Right atrium auricular region (tissue), 2 donors: ENCODE measurements around the gene CFH. TPM values are rescaled to one million over a fixed set of nuclear protein-coding genes. Genes with fewer than 3 reads are reported as not detected.
"Not testable (repeated sequence)": the region's sequence is repeated elsewhere in the genome, so short reads cannot be mapped to it uniquely, and the experiment has no call there.

Experiments used
- DNase-seq: peaks from one replicate; pipeline ENCODE4 v3.0.0-alpha.2; 2019; ENCODE audit warnings: low spot score
- H3K27ac ChIP-seq, 2 donors: fragments of 200-600 bp; sonication (generic); 1 replicate in 1 of 2; 2 replicates in 1 of 2; pipeline ENCODE4 v1.5.1; 2016 to 2019
- H3K27me3 ChIP-seq, 2 donors: fragments of 200-600 bp; sonication (generic); one replicate each; pipeline versions ENCODE4 v1.5.1 to v1.6.0; 2017 to 2019
- H3K36me3 ChIP-seq: fragments of 200-600 bp; sonication (generic); one replicate; pipeline ENCODE4 v1.5.1; 2016
- H3K4me1 ChIP-seq, 2 donors: fragments of 200-600 bp; sonication (generic); one replicate each; pipeline versions ENCODE4 v1.5.1 to v1.6.0; 2017 to 2019
- H3K4me3 ChIP-seq, 2 donors: fragments of 200-600 bp; sonication (generic); 1 replicate in 1 of 2; 2 replicates in 1 of 2; pipeline ENCODE4 v1.5.1; 2017 to 2019; ENCODE audit warnings: mild to moderate bottlenecking in 1 of 2, moderate library complexity in 1 of 2
- H3K9me3 ChIP-seq, 2 donors: fragments of 200-600 bp; sonication (generic); one replicate each; pipeline ENCODE4 v1.5.1; 2019
- CTCF ChIP-seq, 2 donors: fragments of 200-600 bp; sonication (generic); IDR thresholded peaks; one replicate each; pipeline ENCODE4 v1.5.1; 2019; ENCODE audit warnings: antibody characterized with exemption in 2 of 2
- total RNA-seq, 2 donors: library from RNA; depleted of rRNA; stranded (reverse); fragments of >200 nt; gene quantifications; one replicate each; pipeline ENCODE4 v1.1.0, GENCODE V29; 2016

CFH gene
- total RNA-seq, 2 donors from 2014 or later: 88.1 to 271 TPM

- Histone ChIP-seq H3K9me3 (peaks cover 0 to 5% of the 10 kb centered on the region in 2 donors), H3K36me3 (peaks cover 22% of the 10 kb centered on the region), H3K27me3 (no peaks in the 10 kb centered on the region), H3K27ac (no peak overlapping the region), H3K4me3 (no peak overlapping the region), H3K4me1 (no peaks in the 10 kb centered on the region)
- no peak for TF ChIP-seq CTCF (IDR thresholded peaks at IDR 0.05)
- no peak for DNase-seq
These were observed 82.2 kb downstream of the CFH start for GRCh38 chr1:196734006-196734405.

GRCh38 chr1:196734460-196734859 lies 82.6 kb downstream of the CFH start:
- H3K4me3 ChIP-seq: no peak overlapping the region
- H3K27me3 ChIP-seq: no peaks in the 10 kb centered on the region
- peaks cover 22% of the 10 kb centered on the region for H3K36me3 ChIP-seq
- H3K27ac ChIP-seq: no peak overlapping the region
- no peak for TF ChIP-seq CTCF (IDR thresholded peaks at IDR 0.05)
- H3K4me1 ChIP-seq: no peaks in the 10 kb centered on the region
- no peak for DNase-seq
- H3K9me3 ChIP-seq: peaks cover 0 to 5% of the 10 kb centered on the region in 2 donors

GRCh38 chr1:196738730-196739129 lies 86.9 kb downstream of the CFH start:
- H3K36me3 ChIP-seq: peaks cover 22% of the 10 kb centered on the region
- no peaks in the 10 kb centered on the region for H3K27me3 ChIP-seq
- H3K27ac ChIP-seq: no peak overlapping the region
- peaks cover 0 to 5% of the 10 kb centered on the region in 2 donors for H3K9me3 ChIP-seq
- no peak for TF ChIP-seq CTCF (IDR thresholded peaks at IDR 0.05)
- no peak overlapping the region for H3K4me3 ChIP-seq
- H3K4me1 ChIP-seq: no peaks in the 10 kb centered on the region
- DNase-seq: no peak

GRCh38 chr1:196743244-196743643 lies 91.4 kb downstream of the CFH start:
- not testable (repeated sequence) for H3K27ac ChIP-seq, H3K27me3 ChIP-seq, H3K4me1 ChIP-seq, H3K9me3 ChIP-seq, DNase-seq, H3K4me3 ChIP-seq, H3K36me3 ChIP-seq

- not testable (repeated sequence) for DNase-seq
These were observed 113.3 kb downstream of the CFH start for GRCh38 chr1:196765019-196765740.

GRCh38 chr1:196769823-196770222 lies 118.0 kb downstream of the CFH start:
- not testable (repeated sequence) for H3K36me3 ChIP-seq, H3K27ac ChIP-seq, H3K4me3 ChIP-seq, H3K4me1 ChIP-seq, DNase-seq, H3K27me3 ChIP-seq, H3K9me3 ChIP-seq

More at GRCh38 chr1:196765019-196765740, 113.3 kb downstream of the CFH start:
- H3K27me3 ChIP-seq, H3K4me3 ChIP-seq, H3K4me1 ChIP-seq, H3K27ac ChIP-seq, H3K9me3 ChIP-seq, H3K36me3 ChIP-seq: not testable (repeated sequence)

- H3K36me3 ChIP-seq: no peaks in the 10 kb centered on the region
- H3K9me3 ChIP-seq: no peaks in the 10 kb centered on the region
- no peaks in the 10 kb centered on the region for H3K4me1 ChIP-seq
- no peak overlapping the region for H3K27ac ChIP-seq
- H3K27me3 ChIP-seq: no peaks in the 10 kb centered on the region
- DNase-seq: no peak
- H3K4me3 ChIP-seq: no peak overlapping the region
- TF ChIP-seq CTCF (IDR thresholded peaks at IDR 0.05): no peak
These were observed 121.9 kb downstream of the CFH start for GRCh38 chr1:196773713-196774112.
